Upper lobe of left lung (tissue), 6 donors: ENCODE measurements around the gene LMOD3. TPM values are rescaled to one million over a fixed set of nuclear protein-coding genes. Genes with fewer than 3 reads are reported as not detected.

Experiments used
- ATAC-seq, 2 donors: fragments of 200-7000 bp; cut with Tn5 transposase; one replicate each; pipeline ENCODE4 v1.9.1; 2022; ENCODE audit warnings: mild to moderate bottlenecking in 2 of 2, moderate library complexity in 2 of 2; ENCODE audit not compliant: low FRiP score in 2 of 2
- DNase-seq, 2 donors: peaks; one replicate each; pipeline ENCODE4 v3.0.0-alpha.2; 2019 to 2020
- H3K27ac ChIP-seq, 4 donors: fragments of 200-600 bp; sonication (generic); one replicate each; pipeline ENCODE4 v1.5.1; 2016 to 2019
- H3K27me3 ChIP-seq, 4 donors: fragments of 200-600 bp; sonication (generic); one replicate each; pipeline ENCODE4 v1.5.1; 2017 to 2019
- H3K36me3 ChIP-seq, 4 donors: fragments of 200-600 bp; sonication (generic); one replicate each; pipeline ENCODE4 v1.5.1; 2016 to 2019
- H3K4me1 ChIP-seq, 4 donors: fragments of 200-600 bp; sonication (generic); one replicate each; pipeline ENCODE4 v1.5.1; 2018 to 2019
- H3K4me3 ChIP-seq, 4 donors: fragments of 200-600 bp; sonication (generic); one replicate each; pipeline ENCODE4 v1.5.1; 2017 to 2019; ENCODE audit warnings: mild to moderate bottlenecking in 2 of 4, moderate library complexity in 1 of 4
- H3K9me3 ChIP-seq, 4 donors: fragments of 200-600 bp; sonication (generic); one replicate each; pipeline ENCODE4 v1.5.1; 2018 to 2019
- EP300 ChIP-seq, 4 donors: sonication (generic); formaldehyde crosslinking; IDR thresholded peaks; one replicate each; pipeline ENCODE4 v1.5.1; 2017; ENCODE audit warnings: antibody characterized with exemption in 4 of 4, control low read depth in 2 of 4
- POLR2A ChIP-seq, 4 donors: fragments of 450-650 bp; IDR thresholded peaks; one replicate each; pipeline ENCODE4 v1.5.1; 2016 to 2017; ENCODE audit warnings: antibody characterized with exemption in 4 of 4, mild to moderate bottlenecking in 2 of 4
- POLR2AphosphoS5 ChIP-seq, 2 donors: sonication (generic); formaldehyde crosslinking; IDR thresholded peaks; one replicate each; pipeline ENCODE4 v1.5.1; 2017; ENCODE audit warnings: antibody characterized with exemption in 2 of 2
- WGBS, 2 donors: methylation state at CpG; one replicate each; pipeline ENCODE4 v1.1.5; 2017 to 2018; 5-methylcytosine and 5-hydroxymethylcytosine counted together
- total RNA-seq, 6 donors: library from RNA; depleted of rRNA in 4 of 6; stranded (reverse); fragments of >200 nt in 4 of 6; gene quantifications; one replicate each; pipeline versions ENCODE4 v1.1.0 to v1.2.1, GENCODE V29; 2016 to 2021
- TF ChIP-seq, protein P1 (sequence below), 6 experiments: fragments of 450-650 bp in 4 of 6; fragments of 200-600 bp in 2 of 6; sonication (generic) in 2 of 6; IDR thresholded peaks; one replicate each; pipeline ENCODE4 v1.5.1; 2016 to 2019; ENCODE audit warnings: antibody characterized with exemption in 6 of 6
- donor health status: DM: no; HTN: no; CAD: no; lungs with moderate emphysema.
- donor health status: DM: no; HTN: yes; CAD: no; lungs with severe emphysema.

LMOD3 gene
- total RNA-seq, 6 donors from 2014 or later = 0.17 to 4.2 (median 0.40) TPM; not detected in 2

DNA sequence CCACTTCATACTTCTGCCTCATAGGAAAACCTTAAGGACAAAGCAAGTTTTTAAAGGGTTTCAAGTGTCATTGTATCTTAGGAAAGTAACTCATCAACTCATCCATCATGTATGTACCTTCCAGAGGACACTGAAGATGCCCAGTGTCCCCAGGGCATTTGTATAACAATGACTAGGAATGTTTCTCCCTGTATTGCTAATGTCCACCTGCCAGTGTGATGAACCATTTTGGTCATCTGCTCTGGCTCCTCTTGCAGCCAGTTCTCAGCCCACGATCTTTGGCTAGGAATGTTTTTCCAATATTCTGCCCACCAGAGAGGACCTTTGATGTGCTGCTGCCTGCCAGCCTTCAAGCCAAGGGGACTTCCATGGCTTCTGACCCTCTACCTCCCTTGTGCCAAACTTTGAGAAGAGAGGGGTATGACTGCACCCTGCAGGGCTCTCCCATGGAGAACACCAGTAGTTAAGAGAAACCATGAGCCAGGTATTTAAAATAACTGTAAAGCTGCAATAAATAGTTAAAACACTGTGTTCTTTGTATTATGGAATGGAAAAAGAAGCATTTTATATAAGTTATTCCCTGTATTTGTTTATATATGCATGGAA lies 11.4 kb downstream of the LMOD3 start:
- Histone ChIP-seq H3K27me3 (no peaks in the 10 kb centered on the region), H3K4me3 (no peak overlapping the region), H3K27ac (no peak overlapping the region), H3K4me1 (peaks cover 0 to 4% (median 1%) of the 10 kb centered on the region in 4 donors), H3K36me3 (peaks cover 0 to 2% (median 0%) of the 10 kb centered on the region in 4 donors), H3K9me3 (no peaks in the 10 kb centered on the region)
- TF ChIP-seq EP300 (IDR thresholded peaks at IDR 0.05) (no peak), POLR2A (IDR thresholded peaks at IDR 0.05) (no peak), POLR2AphosphoS5 (IDR thresholded peaks at IDR 0.05) (no peak)
- 78 to 100% methylated on average over 1 of the region's 1 CpG for WGBS, 2 donors
- ATAC-seq (no peak), DNase-seq (no peak)

DNA sequence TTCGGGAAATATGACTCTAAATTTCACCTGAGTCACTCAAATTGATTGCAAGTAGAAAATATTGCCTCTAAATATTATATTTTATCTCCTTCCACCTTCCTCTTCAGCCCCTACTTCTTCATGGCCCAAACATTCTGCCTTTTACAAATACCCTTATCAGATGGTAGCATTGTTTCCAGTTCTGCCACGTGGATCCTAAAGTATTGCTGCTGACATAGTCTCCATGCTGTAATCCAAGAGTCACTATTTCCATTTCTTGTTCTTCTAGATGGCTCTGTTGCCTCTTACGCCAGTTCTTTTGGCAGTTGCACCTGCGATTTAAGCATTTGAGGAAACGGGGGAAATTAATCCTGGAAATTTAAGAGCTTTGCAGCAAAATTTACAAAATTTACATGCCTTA lies 13.6 kb downstream of the LMOD3 start:
- Histone ChIP-seq H3K4me3 (no peak overlapping the region), H3K27ac (no peak overlapping the region), H3K4me1 (peaks cover 0 to 14% (median 5%) of the 10 kb centered on the region in 4 donors), H3K9me3 (no peaks in the 10 kb centered on the region), H3K36me3 (peaks cover 4 to 20% (median 9%) of the 10 kb centered on the region in 4 donors), H3K27me3 (no peaks in the 10 kb centered on the region)
- TF ChIP-seq POLR2A (IDR thresholded peaks at IDR 0.05) (no peak), EP300 (IDR thresholded peaks at IDR 0.05) (no peak), POLR2AphosphoS5 (IDR thresholded peaks at IDR 0.05) (no peak)
- TF ChIP-seq, protein P1, sequence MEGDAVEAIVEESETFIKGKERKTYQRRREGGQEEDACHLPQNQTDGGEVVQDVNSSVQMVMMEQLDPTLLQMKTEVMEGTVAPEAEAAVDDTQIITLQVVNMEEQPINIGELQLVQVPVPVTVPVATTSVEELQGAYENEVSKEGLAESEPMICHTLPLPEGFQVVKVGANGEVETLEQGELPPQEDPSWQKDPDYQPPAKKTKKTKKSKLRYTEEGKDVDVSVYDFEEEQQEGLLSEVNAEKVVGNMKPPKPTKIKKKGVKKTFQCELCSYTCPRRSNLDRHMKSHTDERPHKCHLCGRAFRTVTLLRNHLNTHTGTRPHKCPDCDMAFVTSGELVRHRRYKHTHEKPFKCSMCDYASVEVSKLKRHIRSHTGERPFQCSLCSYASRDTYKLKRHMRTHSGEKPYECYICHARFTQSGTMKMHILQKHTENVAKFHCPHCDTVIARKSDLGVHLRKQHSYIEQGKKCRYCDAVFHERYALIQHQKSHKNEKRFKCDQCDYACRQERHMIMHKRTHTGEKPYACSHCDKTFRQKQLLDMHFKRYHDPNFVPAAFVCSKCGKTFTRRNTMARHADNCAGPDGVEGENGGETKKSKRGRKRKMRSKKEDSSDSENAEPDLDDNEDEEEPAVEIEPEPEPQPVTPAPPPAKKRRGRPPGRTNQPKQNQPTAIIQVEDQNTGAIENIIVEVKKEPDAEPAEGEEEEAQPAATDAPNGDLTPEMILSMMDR (IDR thresholded peaks at IDR 0.05) = no peak
- DNase-seq (no peak), ATAC-seq (no peak)
- WGBS, 2 donors = 67 to 70% methylated on average over 5 of the region's 5 CpGs

DNA sequence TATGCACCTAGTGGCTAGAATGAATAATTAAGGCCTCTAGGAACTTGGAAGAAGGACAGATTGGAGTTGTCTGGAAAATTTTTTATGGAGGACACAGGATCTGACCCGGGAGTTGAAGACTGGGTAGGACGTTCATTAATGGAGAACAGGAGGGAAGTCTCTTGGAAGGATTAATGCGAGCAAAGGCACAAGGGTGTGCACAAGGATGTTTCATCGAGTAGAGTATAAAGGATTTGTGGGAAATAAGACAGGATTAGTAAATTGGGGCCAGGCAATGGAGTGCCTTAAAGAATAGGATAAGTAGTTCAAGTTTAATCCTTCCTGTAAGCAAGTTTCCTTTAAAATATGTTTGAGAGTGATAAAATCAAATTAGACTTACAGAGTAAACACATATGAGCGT lies 14.6 kb downstream of the LMOD3 start:
- no peak for TF ChIP-seq POLR2A (IDR thresholded peaks at IDR 0.05)
- no peak for TF ChIP-seq EP300 (IDR thresholded peaks at IDR 0.05)
- no peak for TF ChIP-seq POLR2AphosphoS5 (IDR thresholded peaks at IDR 0.05)
- TF ChIP-seq, protein P1 (IDR thresholded peaks at IDR 0.05) = no peak
- Histone ChIP-seq H3K4me3 (no peak overlapping the region), H3K27me3 (no peaks in the 10 kb centered on the region), H3K9me3 (no peaks in the 10 kb centered on the region), H3K27ac (no peak overlapping the region), H3K36me3 (peaks cover 4 to 30% (median 10%) of the 10 kb centered on the region in 4 donors), H3K4me1 (peaks cover 0 to 15% (median 5%) of the 10 kb centered on the region in 4 donors)
- ATAC-seq (no peak), DNase-seq (no peak)
- WGBS, 2 donors = 81 to 84% methylated on average over 5 of the region's 5 CpGs

DNA sequence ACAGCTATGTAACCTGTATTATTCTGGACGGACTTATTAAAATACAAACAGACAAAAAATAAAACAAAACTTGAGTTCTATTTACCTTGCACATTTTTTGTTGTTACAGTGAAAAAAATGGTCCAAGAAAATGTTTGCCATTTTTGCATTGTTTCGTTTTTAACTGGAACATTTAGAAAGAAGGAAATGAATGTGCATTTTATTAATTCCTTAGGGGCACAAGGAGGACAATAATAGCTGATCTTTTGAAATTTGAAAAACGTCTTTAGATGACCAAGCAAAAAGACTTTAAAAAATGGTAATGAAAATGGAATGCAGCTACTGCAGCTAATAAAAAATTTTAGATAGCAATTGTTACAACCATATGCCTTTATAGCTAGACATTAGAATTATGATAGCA lies 17.1 kb downstream of the LMOD3 start:
- Histone ChIP-seq H3K36me3 (peaks cover 13 to 42% (median 20%) of the 10 kb centered on the region in 4 donors), H3K27ac (peak overlapping the region in 1 of 4 donors; percentile 45), H3K4me3 (no peak overlapping the region), H3K9me3 (no peaks in the 10 kb centered on the region), H3K27me3 (no peaks in the 10 kb centered on the region), H3K4me1 (peaks cover 0 to 15% (median 5%) of the 10 kb centered on the region in 4 donors)
- no peak for DNase-seq
- no peak for ATAC-seq
- WGBS, 2 donors = 41 to 43% methylated on average over 3 of the region's 3 CpGs
- TF ChIP-seq EP300 (IDR thresholded peaks at IDR 0.05) (no peak), POLR2A (IDR thresholded peaks at IDR 0.05) (no peak), POLR2AphosphoS5 (IDR thresholded peaks at IDR 0.05) (no peak)
- TF ChIP-seq, protein P1 (IDR thresholded peaks at IDR 0.05) = no peak

DNA sequence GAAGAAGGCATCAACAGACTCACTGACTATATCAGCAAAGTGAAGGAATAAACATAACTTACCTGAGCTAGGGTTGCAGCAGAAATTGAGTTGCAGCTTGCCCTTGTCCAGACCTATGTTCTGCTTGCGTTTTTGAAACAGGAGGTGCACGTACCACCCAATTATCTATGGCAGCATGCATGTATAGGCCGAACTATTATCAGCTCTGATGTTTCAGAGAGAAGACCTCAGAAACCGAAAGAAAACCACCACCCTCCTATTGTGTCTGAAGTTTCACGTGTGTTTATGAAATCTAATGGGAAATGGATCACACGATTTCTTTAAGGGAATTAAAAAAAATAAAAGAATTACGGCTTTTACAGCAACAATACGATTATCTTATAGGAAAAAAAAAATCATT lies 17.8 kb downstream of the LMOD3 start:
- no peak for ATAC-seq
- peak overlapping the region in 1 of 4 donors; percentile 45 for H3K27ac ChIP-seq

More for the DNA sequence above, 17.8 kb downstream of the LMOD3 start:
- DNase-seq = no peak
- TF ChIP-seq POLR2A (IDR thresholded peaks at IDR 0.05) = no peak
- no peak for TF ChIP-seq POLR2AphosphoS5 (IDR thresholded peaks at IDR 0.05)
- TF ChIP-seq EP300 (IDR thresholded peaks at IDR 0.05) = no peak
- WGBS, 2 donors = 58 to 64% methylated on average over 8 of the region's 8 CpGs
- Histone ChIP-seq H3K36me3 (peaks cover 13 to 42% (median 22%) of the 10 kb centered on the region in 4 donors), H3K4me3 (no peak overlapping the region), H3K9me3 (no peaks in the 10 kb centered on the region), H3K27me3 (no peaks in the 10 kb centered on the region), H3K4me1 (peaks cover 0 to 15% (median 5%) of the 10 kb centered on the region in 4 donors)
